GM21825 (cell line): ENCODE data around the gene PDE6C.

Experiments
- ATAC-seq: cut with Tn5 transposase; IDR thresholded peaks from one replicate; pipeline ENCODE4 v1.9.1; 2021; ENCODE audit warnings: mild to moderate bottlenecking, moderate library complexity; ENCODE audit not compliant: unreplicated experiment

The PDE6C gene

GRCh38 chr10:93701866-93702209 lies 89.5 kb downstream of the PDE6C start:
- ATAC-seq: peak; percentile 13

- peak; percentile 69 for ATAC-seq
These were observed 90.1 kb downstream of the PDE6C start, which contains the start of gene FRA10AC1 for GRCh38 chr10:93702210-93703001. TSS of gene FRA10AC1 (minus strand) at chr10:93702592. CDS start at chr10:93700106, 2,486 bp downstream.

GRCh38 chr10:93703066-93703465 lies 90.7 kb downstream of the PDE6C start:
- peak; percentile 10 for ATAC-seq

GRCh38 chr10:93703841-93704240 lies 91.5 kb downstream of the PDE6C start:
- ATAC-seq: no peak

- ATAC-seq: no peak
These were observed 92.1 kb downstream of the PDE6C start for GRCh38 chr10:93704451-93704850.

- ATAC-seq: no peak
These were observed 95.3 kb downstream of the PDE6C start for GRCh38 chr10:93707623-93708022.

GRCh38 chr10:93710333-93710909 lies 98.1 kb downstream of the PDE6C start:
- no peak for ATAC-seq

GRCh38 chr10:93711891-93712290 lies 99.6 kb downstream of the PDE6C start:
- ATAC-seq: no peak

GRCh38 chr10:93712593-93712992 lies 100.3 kb downstream of the PDE6C start:
- no peak for ATAC-seq

GRCh38 chr10:93715345-93715744 lies 103.0 kb downstream of the PDE6C start:
- peak; percentile 84 for ATAC-seq
